Keratinocyte (primary cell): Measurements from ENCODE around the gene SERP1. TPM values are rescaled to one million over a fixed set of nuclear protein-coding genes. Genes with fewer than 3 reads are reported as not detected.

ENCODE experiments used
- DNase-seq: peaks from one replicate; pipeline ENCODE4 v3.0.0-alpha.2; 2011; ENCODE audit warnings: low read depth, missing footprints, low spot score
- FAIRE-seq: peaks from 2 replicates; lab custom pipeline; 2011; peaks lifted over from hg19 to GRCh38; lab: Jason Lieb, UNC
- H2AFZ ChIP-seq: 2 replicates; pipeline ENCODE4 v1.6.0; 2012; ENCODE audit warnings: low read length, control low read depth, inconsistent platforms; ENCODE audit not compliant: control insufficient read depth
- H3K27ac ChIP-seq: 2 replicates; pipeline ENCODE4 v1.5.1; 2011; ENCODE audit warnings: low read length; ENCODE audit not compliant: control insufficient read depth, insufficient read depth
- H3K27me3 ChIP-seq: 3 replicates; pipeline ENCODE4 v1.6.0; 2011; ENCODE audit warnings: low read length; ENCODE audit not compliant: control insufficient read depth, insufficient read depth; ENCODE audit errors: extremely low read depth
- H3K36me3 ChIP-seq, 2 experiments: 2 replicates in 1 of 2; 3 replicates in 1 of 2; pipeline ENCODE4 v1.5.1; 2011; ENCODE audit warnings: low read length in 2 of 2, mild to moderate bottlenecking in 1 of 2; ENCODE audit not compliant: control insufficient read depth in 2 of 2, insufficient read depth in 2 of 2; ENCODE audit errors: extremely low read depth in 1 of 2
- H3K4me1 ChIP-seq: 3 replicates; pipeline ENCODE4 v1.5.1; 2011; ENCODE audit warnings: low read length; ENCODE audit not compliant: control insufficient read depth, insufficient read depth; ENCODE audit errors: extremely low read depth
- H3K4me2 ChIP-seq: 3 replicates; pipeline ENCODE4 v1.6.0; 2011; ENCODE audit warnings: low read depth, low read length; ENCODE audit not compliant: control insufficient read depth, insufficient read depth; ENCODE audit errors: extremely low read depth
- H3K4me3 ChIP-seq, 3 experiments: fragments of 200-600 bp in 1 of 3; sonication (generic) in 1 of 3; 2 replicates in 2 of 3; 3 replicates in 1 of 3; pipeline ENCODE4 v1.5.1; 2011 to 2016; ENCODE audit warnings: low read length in 3 of 3, mild to moderate bottlenecking in 3 of 3, control low read depth in 2 of 3, inconsistent platforms in 1 of 3, low read depth in 1 of 3, mixed read lengths in 1 of 3, mixed run types in 1 of 3, moderate library complexity in 1 of 3; ENCODE audit not compliant: control insufficient read depth in 2 of 3, insufficient read depth in 2 of 3; ENCODE audit errors: extremely low read depth in 1 of 3
- H3K79me2 ChIP-seq: 2 replicates; pipeline ENCODE4 v1.6.0; 2012; ENCODE audit warnings: low read length; ENCODE audit not compliant: control insufficient read depth, insufficient read depth
- H3K9ac ChIP-seq: 3 replicates; pipeline ENCODE4 v1.6.0; 2011; ENCODE audit warnings: low read length; ENCODE audit not compliant: control insufficient read depth, insufficient read depth; ENCODE audit errors: extremely low read depth
- H3K9me1 ChIP-seq: 3 replicates; pipeline ENCODE4 v1.6.0; 2011; ENCODE audit warnings: low read length; ENCODE audit not compliant: control insufficient read depth, insufficient read depth; ENCODE audit errors: extremely low read depth
- H3K9me3 ChIP-seq: 2 replicates; pipeline ENCODE4 v1.5.1; 2012; ENCODE audit warnings: low read depth, low read length; ENCODE audit not compliant: control insufficient read depth
- H4K20me1 ChIP-seq: 3 replicates; pipeline ENCODE4 v1.6.0; 2011; ENCODE audit warnings: low read length; ENCODE audit not compliant: control insufficient read depth, insufficient read depth; ENCODE audit errors: extremely low read depth
- CTCF ChIP-seq, 3 experiments: IDR thresholded peaks in 1 of 3; conservative IDR thresholded peaks in 1 of 3; optimal IDR thresholded peaks in 1 of 3; 2 replicates in 2 of 3; 3 replicates in 1 of 3; pipeline versions ENCODE3 to v1.5.1; 2011; ENCODE audit warnings: low read length in 3 of 3, mild to moderate bottlenecking in 3 of 3, moderate library complexity in 2 of 3, control low read depth in 1 of 3, inconsistent platforms in 1 of 3; ENCODE audit not compliant: insufficient read depth in 2 of 3; ENCODE audit errors: extremely low read depth in 1 of 3
- EZH2 ChIP-seq: IDR thresholded peaks from one replicate; pipeline ENCODE4 v1.6.1; 2012; ENCODE audit warnings: inconsistent platforms, mild to moderate bottlenecking, low read length, moderate library complexity
- dilution Hi-C: fragments of 300-500 bp; cut with MboI; formaldehyde crosslinking; loops from one replicate; pipeline ENCODE4 v1.7.0; 2020; ENCODE audit warnings: low sequenced_read_pairs; ENCODE audit not compliant: extremely low pct_ligation_motif_present
- polyA plus RNA-seq, 5 experiments: library from polyadenylated mRNA; depleted of rRNA in 3 of 5; stranded (reverse) in 3 of 5; stranded (forward) in 1 of 5; unstranded in 1 of 5; fragments of >200 nt; gene quantifications; 1 replicate in 1 of 5; 2 replicates in 3 of 5; 3 replicates in 1 of 5; pipeline versions ENCODE4 v1.2.1 to v1.2.3, GENCODE V29; 2011 to 2012; ENCODE audit warnings: missing spikeins in 2 of 5, low read depth in 1 of 5, low replicate concordance in 1 of 5

SERP1 gene
- polyA plus RNA-seq, 1 donor (not counting 4 experiments of a cell fraction or from before 2014, with no cell fraction given) = 84.2 TPM

GRCh38 chr3:150515210-150515609 lies 31.1 kb downstream of the SERP1 start:
- Histone ChIP-seq H3K9me1 (no peaks in the 10 kb centered on the region), H3K4me1 (peaks cover 8% of the 10 kb centered on the region), H3K79me2 (no peaks in the 10 kb centered on the region), H3K27ac (no peak overlapping the region), H2AFZ (no peak overlapping the region), H3K4me2 (no peak overlapping the region), H3K27me3 (no peaks in the 10 kb centered on the region), H3K36me3 (no peaks in the 10 kb centered on the region), H3K9ac (no peak overlapping the region), H3K4me3 (no peak overlapping the region), H4K20me1 (no peaks in the 10 kb centered on the region), H3K9me3 (peaks cover 6% of the 10 kb centered on the region)
- DNase-seq (no peak), FAIRE-seq (no peak)
- TF ChIP-seq EZH2 = no peak
- TF ChIP-seq CTCF (optimal IDR thresholded peaks at IDR 0.05 in 1 of 3, IDR thresholded peaks at IDR 0.05 in 1 of 3, conservative IDR thresholded peaks at IDR 0.05 in 1 of 3; ENCODE audit: extremely low read depth in 1 of 3, insufficient read depth in 2 of 3, low read length in 3 of 3) = no peak
- dilution Hi-C loops = no loop called here

- no peak overlapping the region for H3K4me3 ChIP-seq
- H3K4me1 ChIP-seq = peaks cover 5% of the 10 kb centered on the region
- TF ChIP-seq CTCF (optimal IDR thresholded peaks at IDR 0.05 in 1 of 3, IDR thresholded peaks at IDR 0.05 in 1 of 3, conservative IDR thresholded peaks at IDR 0.05 in 1 of 3; ENCODE audit: extremely low read depth in 1 of 3, insufficient read depth in 2 of 3, low read length in 3 of 3) (no peak), EZH2 (no peak)
- no peak overlapping the region for H3K9ac ChIP-seq
- no peaks in the 10 kb centered on the region for H3K36me3 ChIP-seq
- H3K4me2 ChIP-seq = no peak overlapping the region
- no peak overlapping the region for H3K27ac ChIP-seq
- no peaks in the 10 kb centered on the region for H4K20me1 ChIP-seq
- H3K9me3 ChIP-seq = no peaks in the 10 kb centered on the region
- H3K79me2 ChIP-seq = no peaks in the 10 kb centered on the region
- no peaks in the 10 kb centered on the region for H3K9me1 ChIP-seq
- no peak for DNase-seq
- no peaks in the 10 kb centered on the region for H3K27me3 ChIP-seq
- no peak for FAIRE-seq
- dilution Hi-C loops = no loop called here
- no peak overlapping the region for H2AFZ ChIP-seq
Measured at GRCh38 chr3:150511122-150511821, 35.0 kb downstream of the SERP1 start.
